Kidney (tissue), 14 donors: Measurements from ENCODE around the gene CFAP251. TPM values are rescaled to one million over a fixed set of nuclear protein-coding genes. Genes with fewer than 3 reads are reported as not detected.

Experiments used
- DNase-seq, 5 donors: peaks; one replicate each; pipeline ENCODE4 v3.0.0-alpha.2; 2013 to 2020
- FAIRE-seq: peaks from 2 replicates; lab custom pipeline; 2012; peaks lifted over from hg19 to GRCh38; lab: Jason Lieb, UNC
- H3K27ac ChIP-seq, 2 donors: one replicate each; pipeline ENCODE4 v1.7.0; 2013; ENCODE audit warnings: low read depth in 2 of 2, low read length in 2 of 2, inconsistent platforms in 1 of 2
- H3K27me3 ChIP-seq: one replicate; pipeline ENCODE4 v1.7.1; 2013; ENCODE audit warnings: low read length, inconsistent platforms; ENCODE audit not compliant: control insufficient read depth, insufficient read depth
- H3K36me3 ChIP-seq, 3 donors: one replicate each; pipeline versions ENCODE4 v1.7.0 to v1.7.1; 2013; ENCODE audit warnings: low read length in 3 of 3, control low read depth in 1 of 3, inconsistent platforms in 1 of 3; ENCODE audit not compliant: insufficient read depth in 3 of 3, control insufficient read depth in 2 of 3
- H3K4me1 ChIP-seq, 3 donors: one replicate each; pipeline versions ENCODE4 v1.7.0 to v1.7.1; 2013; ENCODE audit warnings: low read length in 3 of 3, inconsistent platforms in 1 of 3, low read depth in 1 of 3; ENCODE audit not compliant: control insufficient read depth in 2 of 3, insufficient read depth in 2 of 3
- H3K4me3 ChIP-seq, 3 donors: one replicate each; pipeline versions ENCODE4 v1.7.0 to v1.8.1; 2013; ENCODE audit warnings: low read length in 3 of 3, control low read depth in 1 of 3, inconsistent platforms in 1 of 3
- H3K9ac ChIP-seq, 3 donors: one replicate each; pipeline versions ENCODE4 v1.7.0 to v1.7.1; 2013; ENCODE audit warnings: low read length in 3 of 3, control low read depth in 1 of 3, inconsistent platforms in 1 of 3
- H3K9me3 ChIP-seq, 3 donors: one replicate each; pipeline versions ENCODE4 v1.7.0 to v1.7.1; 2013; ENCODE audit warnings: low read length in 3 of 3, control low read depth in 1 of 3, inconsistent platforms in 1 of 3; ENCODE audit not compliant: control insufficient read depth in 2 of 3, insufficient read depth in 1 of 3
- CTCF ChIP-seq: IDR thresholded peaks from 3 replicates; pipeline ENCODE4 v1.5.1; 2012; ENCODE audit warnings: mild to moderate bottlenecking, moderate library complexity, borderline replicate concordance; ENCODE audit not compliant: insufficient read depth; ENCODE audit errors: extremely low read depth
- intact Hi-C: fragments of 100-400 bp; cut with DNase I; formaldehyde crosslinking; loops from one replicate; pipeline ENCODE4 v1.11.1; 2022
- polyA plus RNA-seq: library from polyadenylated mRNA; stranded (reverse); fragments of 350-450 nt; fragmentation: Illumina TruSeq; extraction: RNeasy Lipid Tissue Mini Kit (QIAGEN cat#74804); gene quantifications from one replicate; pipeline ENCODE4 v1.2.3, GENCODE V29; 2014; ENCODE audit warnings: low read depth, low replicate concordance; ENCODE audit not compliant: insufficient read depth
- total RNA-seq: library from RNA; stranded (reverse); fragmentation: NEBNext Ultra II Directional; extraction: Animal tissue kit (Norgen Biotek cat#: 25700); gene quantifications from one replicate; pipeline ENCODE4 v1.2.1, GENCODE V29; 2021
- donor health status: control.
- donor health status: control.
- donor health status: control.
- donor health status: control.
- donor health status: control.
- donor health status: DM: yes; HTN: yes; CAD: no.
- donor health status: Normal renal cell carcinoma (clear cell type).

The CFAP251 gene
- total and polyA plus RNA-seq, 2 donors from 2014 or later: 2.9 to 10.8 TPM

GRCh38 chr12:121975021-121975420 lies 56.6 kb downstream of the CFAP251 start:
- Histone ChIP-seq H3K27ac (no peak overlapping the region), H3K27me3 (no peaks in the 10 kb centered on the region), H3K9me3 (no peaks in the 10 kb centered on the region), H3K4me1 (no peaks in the 10 kb centered on the region), H3K4me3 (no peak overlapping the region), H3K36me3 (no peaks in the 10 kb centered on the region), H3K9ac (no peak overlapping the region)
- no peak for TF ChIP-seq CTCF
- intact Hi-C loops: no loop called here
- DNase-seq (peak in 2 of 5 donors; percentile 33 to 35), FAIRE-seq (no peak)

- intact Hi-C loops: no loop called here
- Histone ChIP-seq H3K27me3 (no peaks in the 10 kb centered on the region), H3K36me3 (no peaks in the 10 kb centered on the region), H3K9ac (no peak overlapping the region), H3K4me3 (no peak overlapping the region), H3K27ac (no peak overlapping the region), H3K9me3 (no peaks in the 10 kb centered on the region), H3K4me1 (no peaks in the 10 kb centered on the region)
- FAIRE-seq (no peak), DNase-seq (no peak)
- TF ChIP-seq CTCF: no peak
These were observed 58.6 kb downstream of the CFAP251 start for GRCh38 chr12:121976950-121977349.

- Histone ChIP-seq H3K9ac (no peak overlapping the region), H3K27ac (no peak overlapping the region), H3K4me1 (no peaks in the 10 kb centered on the region), H3K27me3 (no peaks in the 10 kb centered on the region), H3K9me3 (no peaks in the 10 kb centered on the region), H3K4me3 (no peak overlapping the region), H3K36me3 (no peaks in the 10 kb centered on the region)
- no peak for FAIRE-seq
- intact Hi-C loops: no loop called here
- TF ChIP-seq CTCF: no peak
- DNase-seq: peak in 3 of 5 donors; percentile 41 to 75 (median 64)
These were observed 61.9 kb downstream of the CFAP251 start for GRCh38 chr12:121980191-121980891.
